Fibroblast of skin of scalp (primary cell): ENCODE results near the gene CLCN1.

Experiments used
- DNase-seq: peaks from one replicate; pipeline ENCODE4 v3.0.0-alpha.2; 2013

CLCN1 gene

DNA sequence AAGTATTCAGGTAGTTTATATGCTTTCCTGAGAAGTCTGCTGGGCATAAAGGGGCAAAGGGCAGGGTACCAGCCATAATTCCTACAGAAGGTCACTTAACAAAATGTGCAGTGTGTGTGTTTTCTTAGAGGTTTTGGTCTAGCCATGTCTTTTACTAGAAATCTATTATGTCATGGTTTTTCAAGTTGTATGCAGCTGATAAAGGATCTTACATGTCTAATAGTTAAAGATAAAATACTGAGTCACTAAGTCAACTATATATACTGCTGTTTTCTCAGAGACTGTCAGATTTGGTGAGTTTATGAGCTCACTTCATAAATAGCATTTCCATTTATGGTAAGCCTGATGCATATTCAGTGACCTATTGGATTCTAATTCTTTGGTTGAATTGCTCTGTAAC lies 20.0 kb upstream of the CLCN1 start:
- DNase-seq, result peak; percentile 84

DNA sequence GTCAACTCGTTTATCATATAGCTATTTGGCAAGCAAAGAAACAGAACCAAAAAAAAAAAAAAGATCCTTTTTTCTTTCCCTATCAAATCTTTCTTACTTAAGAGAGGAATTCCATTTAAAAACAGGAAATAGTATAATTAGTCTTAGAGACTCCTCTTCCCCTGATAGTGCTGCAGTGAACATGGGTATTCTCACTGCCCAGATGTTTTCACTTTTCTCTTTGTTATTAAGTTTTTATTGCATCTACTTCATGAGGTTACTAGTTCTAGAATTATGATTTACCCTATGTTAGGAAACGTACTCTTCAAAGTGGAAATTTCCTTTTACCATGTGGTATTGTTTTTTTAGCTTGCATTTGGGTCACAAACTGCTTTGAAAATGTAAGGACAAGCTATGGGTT lies 19.2 kb upstream of the CLCN1 start:
- DNase-seq, result peak; percentile 25

- DNase-seq, result no peak
Measured at GRCh38 chr7:143299346-143299745, 16.6 kb upstream of the CLCN1 start.

GRCh38 chr7:143299840-143300239 lies 16.1 kb upstream of the CLCN1 start:
- DNase-seq, result no peak

- DNase-seq, result no peak
Measured at GRCh38 chr7:143300959-143301935, 14.7 kb upstream of the CLCN1 start.

GRCh38 chr7:143303733-143304132 lies 12.2 kb upstream of the CLCN1 start:
- no peak for DNase-seq

DNA sequence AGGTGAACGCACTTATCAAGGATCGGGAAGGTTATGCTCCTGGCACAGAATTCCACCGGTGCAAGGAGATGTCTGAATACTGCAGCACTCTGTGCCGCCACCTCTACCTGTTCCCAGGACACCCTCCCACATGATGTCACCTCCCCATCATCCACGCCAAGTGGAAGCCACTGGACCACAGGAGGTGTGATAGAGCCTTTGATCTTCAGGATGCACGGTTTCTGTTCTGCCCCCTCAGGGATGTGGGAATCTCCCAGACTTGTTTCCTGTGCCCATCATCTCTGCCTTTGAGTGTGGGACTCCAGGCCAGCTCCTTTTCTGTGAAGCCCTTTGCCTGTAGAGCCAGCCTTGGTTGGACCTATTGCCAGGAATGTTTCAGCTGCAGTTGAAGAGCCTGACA lies 11.0 kb upstream of the CLCN1 start:
- no peak for DNase-seq

- peak; percentile 54 for DNase-seq
Measured at GRCh38 chr7:143305423-143306070, 10.4 kb upstream of the CLCN1 start.

- no peak for DNase-seq
Measured at GRCh38 chr7:143308632-143309031, 7.3 kb upstream of the CLCN1 start.

GRCh38 chr7:143314127-143314526 lies 1.8 kb upstream of the CLCN1 start:
- no peak for DNase-seq

GRCh38 chr7:143316492-143316891 lies 581 bp downstream of the CLCN1 start:
- DNase-seq, result no peak

DNA sequence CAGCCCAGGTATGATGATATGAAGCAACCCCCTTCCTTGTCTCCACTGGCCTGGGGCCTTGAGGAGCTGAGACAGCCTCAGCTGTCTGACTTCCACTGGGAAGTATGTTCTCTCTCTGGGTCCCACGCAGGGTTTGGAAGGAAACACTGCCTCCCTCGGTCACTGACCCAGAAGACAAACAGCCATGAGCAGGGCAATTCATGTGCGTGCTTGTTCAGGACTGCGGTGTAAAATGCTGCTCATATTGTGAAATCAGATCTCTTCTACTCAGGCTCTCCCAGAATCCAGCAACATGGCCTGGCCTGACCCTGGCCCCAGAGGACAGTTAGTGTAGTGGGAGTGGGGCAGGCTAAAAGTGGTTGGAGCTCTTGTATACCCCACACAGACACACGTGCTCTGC lies 2.8 kb downstream of the CLCN1 start:
- peak; percentile 59 for DNase-seq

DNA sequence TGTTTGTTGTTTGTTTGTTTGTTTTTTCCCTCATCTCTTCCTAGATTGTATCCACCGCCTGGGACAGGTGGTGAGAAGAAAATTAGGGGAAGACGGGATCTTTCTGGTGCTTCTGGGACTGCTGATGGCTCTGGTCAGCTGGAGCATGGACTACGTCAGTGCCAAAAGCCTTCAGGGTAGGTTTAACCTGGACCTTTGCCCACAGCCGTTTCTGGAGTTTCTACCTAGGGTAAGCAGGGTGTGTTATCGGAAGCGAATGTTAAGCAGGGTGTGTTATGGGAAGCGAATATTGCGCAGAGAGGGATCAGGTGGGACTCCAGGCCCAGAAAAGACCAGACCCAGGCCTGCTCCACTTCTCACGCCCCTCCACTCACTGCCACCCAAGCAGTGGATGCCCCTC lies 4.7 kb downstream of the CLCN1 start:
- no peak for DNase-seq

DNA sequence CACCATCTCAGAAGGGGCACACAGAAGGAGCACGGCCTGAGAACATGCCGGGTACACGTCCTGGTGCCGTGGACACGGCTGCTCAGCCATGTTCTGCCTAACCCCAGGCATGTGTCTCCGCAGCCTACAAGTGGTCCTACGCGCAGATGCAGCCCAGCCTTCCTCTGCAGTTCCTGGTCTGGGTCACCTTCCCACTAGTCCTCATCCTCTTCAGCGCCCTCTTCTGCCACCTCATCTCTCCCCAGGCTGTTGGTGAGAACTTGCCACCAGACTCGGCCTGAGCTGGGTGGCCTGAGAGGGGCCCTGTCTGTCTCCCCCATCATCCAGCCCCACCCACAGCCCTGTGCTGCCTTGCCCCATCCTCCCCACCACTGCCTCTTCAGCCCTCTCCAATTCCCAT lies 5.3 kb downstream of the CLCN1 start:
- no peak for DNase-seq

- DNase-seq, result no peak
Measured at GRCh38 chr7:143321734-143322133, 5.8 kb downstream of the CLCN1 start.

DNA sequence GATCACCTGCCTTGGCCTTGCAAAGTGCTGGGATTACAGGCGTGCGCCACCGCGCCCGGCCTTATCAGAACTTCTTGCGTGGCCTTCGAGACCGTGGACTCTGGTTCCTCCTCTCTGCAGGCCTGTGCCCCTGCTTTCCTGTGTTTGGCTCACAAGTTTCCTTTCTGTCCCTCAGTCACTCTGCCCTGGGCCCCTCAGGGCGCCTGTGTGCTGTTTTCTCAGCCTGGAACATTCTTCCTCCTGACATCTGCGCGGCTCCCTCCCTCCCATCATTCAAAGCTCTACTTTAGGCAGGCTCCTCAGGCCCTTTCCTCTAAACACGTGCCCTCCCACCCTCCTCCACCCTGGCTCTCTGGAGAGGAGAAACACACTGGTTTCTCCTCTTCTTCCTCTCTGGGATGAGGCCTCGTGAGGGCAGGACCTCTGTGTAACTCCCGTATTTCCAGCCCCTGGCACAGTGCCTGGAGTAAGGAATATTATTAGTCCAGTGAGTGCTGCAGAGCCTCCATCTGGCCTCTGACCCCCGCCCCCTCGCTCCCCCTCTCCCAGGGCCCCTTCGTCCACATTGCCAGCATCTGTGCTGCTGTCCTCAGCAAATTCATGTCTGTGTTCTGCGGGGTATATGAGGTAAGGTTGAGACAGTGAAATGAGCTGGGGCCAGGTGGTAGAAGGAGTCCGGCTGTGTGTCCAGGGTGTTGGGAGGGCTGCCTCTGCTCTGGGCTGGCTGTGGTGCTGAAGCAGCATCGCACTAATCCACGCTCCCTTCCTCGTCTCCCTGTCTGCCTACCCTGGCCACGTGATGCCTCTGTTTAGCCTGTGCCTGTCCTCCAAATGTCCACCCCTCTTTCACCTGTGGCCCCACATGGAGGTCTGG lies 7.1 kb downstream of the CLCN1 start:
- no peak for DNase-seq

DNA sequence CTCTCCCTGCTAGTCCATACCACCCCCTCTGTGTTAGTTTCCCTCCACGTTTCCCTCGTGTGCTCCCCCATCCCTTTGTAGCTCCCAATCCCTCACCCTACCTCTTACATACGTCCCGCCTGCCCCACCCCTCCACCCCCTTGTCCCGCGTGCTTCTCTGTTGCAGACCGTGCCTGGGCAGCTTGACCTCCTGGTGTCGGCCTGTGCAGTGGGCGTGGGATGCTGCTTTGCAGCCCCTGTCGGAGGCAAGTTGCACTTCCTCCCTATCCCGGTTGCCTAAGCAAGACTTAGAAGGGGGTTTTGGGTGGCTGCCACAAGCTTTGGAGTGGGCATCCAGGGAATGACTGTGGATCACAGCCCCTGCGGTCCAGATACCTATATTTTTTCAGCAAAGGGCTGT lies 7.7 kb downstream of the CLCN1 start:
- DNase-seq, result no peak

- no peak for DNase-seq
Measured at GRCh38 chr7:143325240-143325639, 9.3 kb downstream of the CLCN1 start.

GRCh38 chr7:143327903-143328302 lies 12.0 kb downstream of the CLCN1 start:
- no peak for DNase-seq

GRCh38 chr7:143329471-143330170 lies 13.7 kb downstream of the CLCN1 start:
- DNase-seq, result no peak

GRCh38 chr7:143331179-143331801 lies 15.4 kb downstream of the CLCN1 start:
- DNase-seq, result peak; percentile 74

DNA sequence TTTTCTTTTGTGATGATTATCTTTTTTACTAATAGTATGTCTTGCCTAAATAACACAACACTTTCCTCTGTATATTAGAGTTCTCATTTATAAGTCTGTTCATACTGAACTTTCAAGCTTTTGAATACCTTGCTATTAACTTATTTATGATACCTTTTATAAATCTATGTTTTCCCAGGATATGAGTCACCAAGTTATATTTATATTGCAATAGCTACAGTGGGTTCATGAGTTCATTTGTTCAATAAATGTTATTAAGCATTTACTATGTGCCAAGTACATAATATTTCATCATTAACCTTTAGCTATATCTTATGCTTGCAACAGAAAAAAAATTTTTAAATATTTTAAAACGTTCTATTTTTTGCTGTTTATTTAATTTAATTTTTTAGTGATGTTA lies 18.3 kb downstream of the CLCN1 start:
- DNase-seq, result no peak
